ENCODE results near the gene B3GALT5.
"Not testable (repeated sequence)": the region's sequence is repeated elsewhere in the genome, so short reads cannot be mapped to it uniquely, and the experiment has no call there.

The B3GALT5 gene

GRCh38 chr21:39685991-39686390 lies 73.3 kb downstream of the B3GALT5 start:
- TF ChIP-seq CTCF (IDR thresholded peaks at IDR 0.05; ENCODE audit: low read depth, low read length, missing control alignments) = no peak

GRCh38 chr21:39686646-39687468 lies 74.1 kb downstream of the B3GALT5 start:
- H3K4me3 ChIP-seq (ENCODE audit: low read depth, low read length) = no peak overlapping the region
- TF ChIP-seq CTCF (IDR thresholded peaks at IDR 0.05; ENCODE audit: low read depth, low read length, missing control alignments) = no peak
- DNase-seq (ENCODE audit: low read depth) = no peak

More at GRCh38 chr21:39685991-39686390, 73.3 kb downstream of the B3GALT5 start:
- H3K4me3 ChIP-seq (ENCODE audit: low read depth, low read length) = no peak overlapping the region
- DNase-seq (ENCODE audit: low read depth) = no peak

GRCh38 chr21:39688010-39688409 lies 75.3 kb downstream of the B3GALT5 start:
- no peak overlapping the region for H3K4me3 ChIP-seq (ENCODE audit: low read depth, low read length)
- no peak for DNase-seq (ENCODE audit: low read depth)
- TF ChIP-seq CTCF (IDR thresholded peaks at IDR 0.05; ENCODE audit: low read depth, low read length, missing control alignments) = no peak

- not testable (repeated sequence) for DNase-seq (ENCODE audit: low read depth); H3K4me3 ChIP-seq (ENCODE audit: low read depth, low read length)
Measured at GRCh38 chr21:39689860-39690259, 77.1 kb downstream of the B3GALT5 start.

- TF ChIP-seq CTCF (IDR thresholded peaks at IDR 0.05; ENCODE audit: low read depth, low read length, missing control alignments) = no peak
- no peak for DNase-seq (ENCODE audit: low read depth)
- H3K4me3 ChIP-seq (ENCODE audit: low read depth, low read length) = no peak overlapping the region
Measured at GRCh38 chr21:39690454-39690853, 77.7 kb downstream of the B3GALT5 start.

- no peak for TF ChIP-seq CTCF (IDR thresholded peaks at IDR 0.05; ENCODE audit: low read depth, low read length, missing control alignments)
- no peak overlapping the region for H3K4me3 ChIP-seq (ENCODE audit: low read depth, low read length)
- DNase-seq (ENCODE audit: low read depth) = no peak
Measured at GRCh38 chr21:39694750-39695149, 82.0 kb downstream of the B3GALT5 start.

- DNase-seq (ENCODE audit: low read depth) = no peak
- H3K4me3 ChIP-seq (ENCODE audit: low read depth, low read length) = no peak overlapping the region
- TF ChIP-seq CTCF (IDR thresholded peaks at IDR 0.05; ENCODE audit: low read depth, low read length, missing control alignments) = no peak
Measured at GRCh38 chr21:39696196-39696595, 83.5 kb downstream of the B3GALT5 start.
